ENCODE data around the gene ZNF726. TPM values are rescaled to one million over a fixed set of nuclear protein-coding genes. Genes with fewer than 3 reads are reported as not detected.
"Not testable (repeated sequence)": the region's sequence is repeated elsewhere in the genome, so short reads cannot be mapped to it uniquely, and the experiment has no call there.

The ZNF726 gene
- total RNA-seq, 1 experiment from 2014 or later: 0.11 TPM

- no peaks in the 10 kb centered on the region for H3K79me2 ChIP-seq (ENCODE audit: insufficient read depth, low read length)
Measured at GRCh38 chr19:23957660-23958281, 43.1 kb downstream of the ZNF726 start.

GRCh38 chr19:23963396-23963795 is 48.7 kb downstream of the ZNF726 start:
- H2BK20ac ChIP-seq (ENCODE audit: low read depth, low read length, poor library complexity, severe bottlenecking); H3K56ac ChIP-seq (ENCODE audit: insufficient read length, low read depth, low read length); H3K4me2 ChIP-seq (ENCODE audit: insufficient read depth, insufficient read length, low read length); H3K4ac ChIP-seq (ENCODE audit: low read depth, low read length); H3K4me3 Mint-ChIP-seq; H4K8ac ChIP-seq (replicated peaks; ENCODE audit: insufficient read length, low read depth, low read length); H3K9ac ChIP-seq (ENCODE audit: extremely low read depth, insufficient read length, low read length); DNase-seq; H4K20me1 ChIP-seq (ENCODE audit: control insufficient read depth, insufficient read depth, insufficient read length); H3K27me3 Mint-ChIP-seq (ENCODE audit: low read depth); H3K18ac ChIP-seq (ENCODE audit: insufficient read length, low read depth, low read length); H2BK120ac ChIP-seq (ENCODE audit: low read depth, low read length, poor library complexity, severe bottlenecking); H2BK5ac ChIP-seq (ENCODE audit: insufficient read length, low read length); H3K4me1 ChIP-seq (ENCODE audit: insufficient read depth, low read length); H4K5ac ChIP-seq (ENCODE audit: insufficient read length, low read depth, low read length); H3K23me2 ChIP-seq (ENCODE audit: insufficient read length, low read depth, low read length, poor library complexity, severe bottlenecking); H2AFZ ChIP-seq (ENCODE audit: low read length); H3K27ac Mint-ChIP-seq; H2AK5ac ChIP-seq (ENCODE audit: insufficient read length, low read length); H3K4me1 Mint-ChIP-seq; H2BK15ac ChIP-seq (ENCODE audit: low read depth, low read length); H3K27me3 ChIP-seq (ENCODE audit: insufficient read depth, low read length); H3K27ac ChIP-seq (ENCODE audit: insufficient read length, low read depth, low read length); H3T11ph ChIP-seq (ENCODE audit: low read length); H3K14ac ChIP-seq (ENCODE audit: insufficient read depth, low read length); H3K79me1 ChIP-seq (ENCODE audit: insufficient read depth, low read depth, low read length, poor library complexity, severe bottlenecking); H4K91ac ChIP-seq (ENCODE audit: insufficient read length, low read depth, low read length); H3K23ac ChIP-seq (ENCODE audit: insufficient read length, low read depth, low read length); H3K79me2 ChIP-seq (ENCODE audit: insufficient read depth, low read length); H2BK12ac ChIP-seq (ENCODE audit: insufficient read length, low read depth, low read length): not testable (repeated sequence)
- peaks cover 14 to 45% (median 17%) of the 10 kb centered on the region in 3 experiments; a peak in 6 of 7 replicates for H3K36me3 Mint-ChIP-seq (ENCODE audit: insufficient read depth in 1 of 3, low read depth in 3 of 3)
- peaks cover 46% of the 10 kb centered on the region for H3K9me3 ChIP-seq (ENCODE audit: control insufficient read depth, low read depth, low read length)
- peaks cover 85 to 88% of the 10 kb centered on the region in 2 experiments for H3K9me3 Mint-ChIP-seq
- no CpG with 5 or more reads among the region's 20 CpGs for WGBS (ENCODE audit: extremely low coverage, insufficient read length, low lambda C conversion rate)

More at GRCh38 chr19:23957660-23958281, 43.1 kb downstream of the ZNF726 start:
- H4K20me1 ChIP-seq (ENCODE audit: control insufficient read depth, insufficient read depth, insufficient read length): no peaks in the 10 kb centered on the region
- Mint-ChIP-seq H3K4me1 (no peaks in the 10 kb centered on the region), H3K27me3 (ENCODE audit: low read depth) (no peaks in the 10 kb centered on the region), H3K9me3 (peaks cover 89 to 90% of the 10 kb centered on the region in 2 experiments), H3K27ac (no peak overlapping the region), H3K4me3 (no peak overlapping the region), H3K36me3 (ENCODE audit: insufficient read depth in 1 of 3, low read depth in 3 of 3) (peaks cover 0 to 27% (median 7%) of the 10 kb centered on the region in 3 experiments; a peak in 4 of 7 replicates)
- H2BK5ac ChIP-seq (ENCODE audit: insufficient read length, low read length): no peak overlapping the region
- no peaks in the 10 kb centered on the region for H3K23me2 ChIP-seq (ENCODE audit: insufficient read length, low read depth, low read length, poor library complexity, severe bottlenecking)
- TF ChIP-seq CTCF (conservative IDR thresholded peaks at IDR 0.05): no peak
- H3K14ac ChIP-seq (ENCODE audit: insufficient read depth, low read length): no peak overlapping the region
- no peak overlapping the region for H3T11ph ChIP-seq (ENCODE audit: low read length)
- H3K4ac ChIP-seq (ENCODE audit: low read depth, low read length): no peak overlapping the region
- no peak overlapping the region for H3K18ac ChIP-seq (ENCODE audit: insufficient read length, low read depth, low read length)
- no peak overlapping the region for H2BK20ac ChIP-seq (ENCODE audit: low read depth, low read length, poor library complexity, severe bottlenecking)
- H4K91ac ChIP-seq (ENCODE audit: insufficient read length, low read depth, low read length): no peak overlapping the region
- no CpG with 5 or more reads among the region's 15 CpGs for WGBS (ENCODE audit: extremely low coverage, insufficient read length, low lambda C conversion rate)
- no peak overlapping the region for H4K8ac ChIP-seq (replicated peaks; ENCODE audit: insufficient read length, low read depth, low read length)
- no peak overlapping the region for H3K4me2 ChIP-seq (ENCODE audit: insufficient read depth, insufficient read length, low read length)
- no peak overlapping the region for H3K56ac ChIP-seq (ENCODE audit: insufficient read length, low read depth, low read length)
- no peaks in the 10 kb centered on the region for H3K79me1 ChIP-seq (ENCODE audit: insufficient read depth, low read depth, low read length, poor library complexity, severe bottlenecking)
- no peak overlapping the region for H2BK15ac ChIP-seq (ENCODE audit: low read depth, low read length)
- H2AFZ ChIP-seq (ENCODE audit: low read length): no peak overlapping the region
- H3K4me1 ChIP-seq (ENCODE audit: insufficient read depth, low read length): no peaks in the 10 kb centered on the region
- H3K9me3 ChIP-seq (ENCODE audit: control insufficient read depth, low read depth, low read length): peaks cover 62% of the 10 kb centered on the region
- no peak overlapping the region for H3K23ac ChIP-seq (ENCODE audit: insufficient read length, low read depth, low read length)
- no peak overlapping the region for H2BK120ac ChIP-seq (ENCODE audit: low read depth, low read length, poor library complexity, severe bottlenecking)
- H2BK12ac ChIP-seq (ENCODE audit: insufficient read length, low read depth, low read length): no peak overlapping the region
- H3K27me3 ChIP-seq (ENCODE audit: insufficient read depth, low read length): no peaks in the 10 kb centered on the region
- no peak for DNase-seq
- no peak overlapping the region for H2AK5ac ChIP-seq (ENCODE audit: insufficient read length, low read length)
- H3K27ac ChIP-seq (ENCODE audit: insufficient read length, low read depth, low read length): no peak overlapping the region
- H4K5ac ChIP-seq (ENCODE audit: insufficient read length, low read depth, low read length): no peak overlapping the region
- no peak overlapping the region for H3K9ac ChIP-seq (ENCODE audit: extremely low read depth, insufficient read length, low read length)
